IMR-90 (cell line): Measurements from ENCODE around the gene CSF1. TPM values are rescaled to one million over a fixed set of nuclear protein-coding genes. Genes with fewer than 3 reads are reported as not detected.

ENCODE experiments used
- ATAC-seq: fragments of 200-7000 bp; cut with Tn5 transposase; 2 replicates; pipeline ENCODE4 v1.9.1; 2020; ENCODE audit warnings: low read depth, mild to moderate bottlenecking, moderate library complexity
- BruUV-seq: library from RNA; stranded (reverse); fragments of 400-500 nt; replicated peaks from 2 replicates; lab custom pipeline; 2021; lab: Mats Ljungman, UMichigan
- CTCF ChIA-PET: fragments of 300-600 bp; formaldehyde crosslinking; extraction: SDS; loops from one replicate; lab custom pipeline; 2021; ENCODE audit warnings: antibody characterized with exemption; lab: Yijun Ruan, JAX
- POLR2A ChIA-PET: fragments of 300-600 bp; sonication (Branson Sonifier 250); formaldehyde crosslinking; loops from one replicate; lab custom pipeline; 2022; ENCODE audit warnings: antibody characterized with exemption; ENCODE audit not compliant: unreplicated experiment; lab: Charles Lee
- DNase-seq: peaks from one replicate; pipeline ENCODE4 v3.0.0; 2013
- H2AFZ ChIP-seq: replicated peaks from 2 replicates; pipeline ENCODE3; 2013; ENCODE audit warnings: low read length, mild to moderate bottlenecking; ENCODE audit not compliant: poor library complexity
- H2AK5ac ChIP-seq: 2 replicates; pipeline ENCODE4 v1.6.1; 2013; ENCODE audit warnings: low read depth, low read length, inconsistent platforms
- H2AK9ac ChIP-seq: replicated peaks from 2 replicates; pipeline ENCODE3; 2013; ENCODE audit warnings: mild to moderate bottlenecking, low read depth, low read length, moderate library complexity; ENCODE audit not compliant: poor library complexity
- H2BK120ac ChIP-seq: 2 replicates; pipeline ENCODE4 v1.6.1; 2013; ENCODE audit warnings: low read depth, low read length, inconsistent platforms
- H2BK15ac ChIP-seq: 3 replicates; pipeline ENCODE4 v1.6.1; 2013; ENCODE audit warnings: low read depth, low read length, inconsistent platforms
- H2BK20ac ChIP-seq: 2 replicates; pipeline ENCODE4 v1.6.1; 2013; ENCODE audit warnings: low read depth, mild to moderate bottlenecking, inconsistent platforms, low read length, moderate library complexity
- H2BK5ac ChIP-seq: 2 replicates; pipeline ENCODE4 v1.6.1; 2013; ENCODE audit warnings: mild to moderate bottlenecking, low read depth, low read length, inconsistent platforms; ENCODE audit not compliant: poor library complexity, severe bottlenecking
- H3K14ac ChIP-seq: replicated peaks from 2 replicates; pipeline ENCODE4 v1.6.1; 2013; ENCODE audit warnings: low read depth, low read length, inconsistent platforms
- H3K18ac ChIP-seq: 2 replicates; pipeline ENCODE4 v1.6.1; 2013; ENCODE audit warnings: low read depth, low read length, control low read depth
- H3K23ac ChIP-seq: 2 replicates; pipeline ENCODE4 v1.6.1; 2013; ENCODE audit warnings: low read depth, low read length, inconsistent platforms
- H3K27ac ChIP-seq: 2 replicates; pipeline ENCODE4 v1.5.1; 2013; ENCODE audit warnings: mild to moderate bottlenecking, control low read depth, low read length; ENCODE audit not compliant: insufficient read depth
- H3K27me3 ChIP-seq: 2 replicates; pipeline ENCODE4 v1.6.1; 2013; ENCODE audit warnings: low read length; ENCODE audit not compliant: control insufficient read depth, insufficient read depth
- H3K36me3 ChIP-seq: 2 replicates; pipeline ENCODE4 v1.6.1; 2013; ENCODE audit warnings: low read length, mixed read lengths; ENCODE audit not compliant: control insufficient read depth, insufficient read depth
- H3K4ac ChIP-seq: 2 replicates; pipeline ENCODE4 v1.6.1; 2013; ENCODE audit warnings: low read depth, low read length, inconsistent platforms
- H3K4me1 ChIP-seq: 2 replicates; pipeline ENCODE4 v1.6.1; 2013; ENCODE audit warnings: low read length, mixed read lengths; ENCODE audit not compliant: control insufficient read depth, insufficient read depth
- H3K4me2 ChIP-seq: 2 replicates; pipeline ENCODE4 v1.6.1; 2013; ENCODE audit warnings: low read depth, mild to moderate bottlenecking, control low read depth, low read length, moderate library complexity
- H3K4me3 ChIP-seq: 2 replicates; pipeline ENCODE4 v1.5.1; 2013; ENCODE audit warnings: low read depth, mild to moderate bottlenecking, control low read depth, low read length, moderate library complexity; ENCODE audit not compliant: insufficient read depth
- H3K56ac ChIP-seq: 2 replicates; pipeline ENCODE4 v1.6.1; 2013; ENCODE audit warnings: low read length, inconsistent platforms; ENCODE audit not compliant: insufficient read depth; ENCODE audit errors: extremely low read depth
- H3K79me1 ChIP-seq, 2 experiments: 2 replicates each; pipeline ENCODE4 v1.6.1; 2013; ENCODE audit warnings: low read length in 2 of 2, inconsistent platforms in 1 of 2, low read depth in 1 of 2
- H3K9ac ChIP-seq: 2 replicates; pipeline ENCODE4 v1.6.1; 2013; ENCODE audit warnings: low read depth, low read length, control low read depth
- H3K9me1 ChIP-seq: 2 replicates; pipeline ENCODE4 v1.6.1; 2013; ENCODE audit warnings: low read length, inconsistent platforms; ENCODE audit not compliant: insufficient read depth
- H3K9me3 ChIP-seq: 2 replicates; pipeline ENCODE4 v1.6.1; 2013; ENCODE audit warnings: low read length; ENCODE audit not compliant: control insufficient read depth, insufficient read depth
- H4K20me1 ChIP-seq: 2 replicates; pipeline ENCODE4 v1.6.1; 2013; ENCODE audit warnings: low read length, inconsistent platforms; ENCODE audit not compliant: insufficient read depth
- H4K5ac ChIP-seq: 2 replicates; pipeline ENCODE4 v1.6.1; 2013; ENCODE audit warnings: mild to moderate bottlenecking, low read depth, low read length, control low read depth
- H4K8ac ChIP-seq, 2 experiments: 2 replicates each; pipeline ENCODE4 v1.6.1; 2013; ENCODE audit warnings: low read depth in 2 of 2, low read length in 2 of 2, control low read depth in 1 of 2, inconsistent platforms in 1 of 2
- H4K91ac ChIP-seq: 2 replicates; pipeline ENCODE4 v1.6.1; 2013; ENCODE audit warnings: low read depth, low read length, inconsistent platforms; ENCODE audit not compliant: insufficient read depth
- CTCF ChIP-seq: conservative IDR thresholded peaks from 2 replicates; pipeline ENCODE4 v1.5.1; 2012; ENCODE audit warnings: mild to moderate bottlenecking, low read depth, low read length, improper control_type of control experiment
- MXI1 ChIP-seq: IDR thresholded peaks from 2 replicates; pipeline ENCODE4 v1.6.1; 2012; ENCODE audit warnings: low read depth, mild to moderate bottlenecking, low read length, moderate library complexity, borderline replicate concordance
- WGBS, 2 experiments: methylation state at CpG; one replicate each; pipeline versions ENCODE4 v1.1.5 to v1.1.7; 2013; ENCODE audit warnings: missing lambda C conversion rate in 2 of 2; ENCODE audit not compliant: insufficient read length in 1 of 2; ENCODE audit errors: extremely low coverage in 2 of 2; 5-methylcytosine and 5-hydroxymethylcytosine counted together
- dilution Hi-C: fragments of 300-500 bp; cut with HindIII; formaldehyde crosslinking; loops from one replicate; pipeline ENCODE4 v1.14.3; 2018; ENCODE audit warnings: low sequenced_read_pairs; ENCODE audit not compliant: unreplicated experiment
- in situ Hi-C: fragments of 300-500 bp; cut with MboI; formaldehyde crosslinking; loops from 3 replicates; pipeline ENCODE4 v1.14.3; 2019; ENCODE audit warnings: low sequenced_read_pairs, inconsistent platforms, mixed read lengths
- intact Hi-C: fragments of 100-400 bp; cut with micrococcal nuclease; formaldehyde crosslinking; loops from 2 replicates; pipeline ENCODE4 v1.10.0; 2022
- polyA plus RNA-seq, 3 experiments: library from polyadenylated mRNA; depleted of rRNA; stranded (reverse); fragments of >200 nt; gene quantifications; 2 replicates each; pipeline ENCODE4 v1.2.3, GENCODE V29; 2012; ENCODE audit warnings: low replicate concordance in 1 of 3
- total RNA-seq: library from RNA; depleted of rRNA; stranded (reverse); fragments of >200 nt; gene quantifications from 2 replicates; pipeline ENCODE4 v1.2.3, GENCODE V29; 2012

Gene CSF1
- total and polyA plus RNA-seq, 2 of the 4 experiments (the other 2 are of a cell fraction), result 14.3 to 22.0 TPM

GRCh38 chr1:109864047-109864822, 46.4 kb upstream of the CSF1 start:
- in situ Hi-C loops, result no loop called here
- Histone ChIP-seq H2BK5ac (no peak overlapping the region), H2AFZ (peak overlapping the region; percentile 65), H3K14ac (peak overlapping the region; percentile 71), H3K36me3 (no peaks in the 10 kb centered on the region), H3K79me1 (no peaks in the 10 kb centered on the region), H2BK15ac (peak overlapping the region; percentile 63; the same call in 2 of the 3 replicates), H3K9ac (peak overlapping the region; percentile 43; the same call in 1 of the 2 replicates), H2AK5ac (peak overlapping the region; percentile 44; the same call in 1 of the 2 replicates), H4K5ac (peak overlapping the region; percentile 15; the same call in 1 of the 2 replicates), H3K27me3 (no peaks in the 10 kb centered on the region), H3K9me3 (no peaks in the 10 kb centered on the region), H3K4ac (peak overlapping the region; percentile 41), H3K27ac (peak overlapping the region; percentile 53; the same call in 1 of the 2 replicates), H2BK120ac (peak overlapping the region; percentile 70; the same call in 1 of the 2 replicates), H3K56ac (no peak overlapping the region), H2BK20ac (0 out of 2 replicates have a peak overlapping the region, but pooled peaks have one; percentile 8), H3K9me1 (no peaks in the 10 kb centered on the region), H3K4me1 (peaks cover 10% of the 10 kb centered on the region), H4K91ac (no peak overlapping the region), H3K4me3 (no peak overlapping the region; the same call in 1 of the 2 replicates), H3K4me2 (peak overlapping the region; percentile 73), H2AK9ac (peak overlapping the region; percentile 70), H4K20me1 (no peaks in the 10 kb centered on the region), H4K8ac (no peak overlapping the region), H3K18ac (peak overlapping the region; percentile 42), H3K23ac (peak overlapping the region; percentile 48; the same call in 1 of the 2 replicates)
- WGBS, 2 experiments, result 86% methylated on average over 2 of the region's 5 CpGs; no CpG with 5 or more reads in 1 of the 2 experiments
- TF ChIP-seq MXI1, result no peak
- TF ChIP-seq CTCF, result no peak
- POLR2A ChIA-PET, result no interaction called here
- DNase-seq (peak; percentile 28), ATAC-seq (peak; percentile 69)
- CTCF ChIA-PET, result no interaction called here
- BruUV-seq, result no TSS peak
- intact Hi-C loops, result loop anchor here (1.0 kb wide), 1 partner anchor 8 kb away; no protein-coding TSS in a partner anchor
- dilution Hi-C loops, result no loop called here
